ENCODE results near the gene DRD1.

The DRD1 gene

DNA sequence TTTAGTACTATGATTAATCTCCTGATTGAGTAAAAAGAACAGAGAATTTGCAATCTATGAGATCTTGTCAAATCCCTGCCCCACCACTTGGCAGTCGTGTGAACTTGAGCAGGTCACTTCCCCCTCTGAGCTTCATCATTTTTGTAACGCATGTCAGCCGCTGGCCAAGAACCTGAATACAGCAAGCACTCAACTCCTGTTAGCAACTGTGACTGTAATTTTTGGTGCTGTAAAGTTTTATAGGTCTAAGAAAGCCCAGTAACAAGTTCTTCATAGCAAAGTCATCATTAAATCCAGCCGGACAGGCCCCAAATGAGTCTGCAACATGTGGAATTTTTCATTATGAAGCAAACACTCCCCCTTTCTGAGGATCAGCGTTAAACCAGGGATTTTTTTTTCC lies 49.4 kb downstream of the DRD1 start:
- TF ChIP-seq, protein P1, sequence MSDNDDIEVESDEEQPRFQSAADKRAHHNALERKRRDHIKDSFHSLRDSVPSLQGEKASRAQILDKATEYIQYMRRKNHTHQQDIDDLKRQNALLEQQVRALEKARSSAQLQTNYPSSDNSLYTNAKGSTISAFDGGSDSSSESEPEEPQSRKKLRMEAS (IDR thresholded peaks at IDR 0.05; ENCODE audit: low read depth, low read length) = no peak
- TF ChIP-seq, protein P2, sequence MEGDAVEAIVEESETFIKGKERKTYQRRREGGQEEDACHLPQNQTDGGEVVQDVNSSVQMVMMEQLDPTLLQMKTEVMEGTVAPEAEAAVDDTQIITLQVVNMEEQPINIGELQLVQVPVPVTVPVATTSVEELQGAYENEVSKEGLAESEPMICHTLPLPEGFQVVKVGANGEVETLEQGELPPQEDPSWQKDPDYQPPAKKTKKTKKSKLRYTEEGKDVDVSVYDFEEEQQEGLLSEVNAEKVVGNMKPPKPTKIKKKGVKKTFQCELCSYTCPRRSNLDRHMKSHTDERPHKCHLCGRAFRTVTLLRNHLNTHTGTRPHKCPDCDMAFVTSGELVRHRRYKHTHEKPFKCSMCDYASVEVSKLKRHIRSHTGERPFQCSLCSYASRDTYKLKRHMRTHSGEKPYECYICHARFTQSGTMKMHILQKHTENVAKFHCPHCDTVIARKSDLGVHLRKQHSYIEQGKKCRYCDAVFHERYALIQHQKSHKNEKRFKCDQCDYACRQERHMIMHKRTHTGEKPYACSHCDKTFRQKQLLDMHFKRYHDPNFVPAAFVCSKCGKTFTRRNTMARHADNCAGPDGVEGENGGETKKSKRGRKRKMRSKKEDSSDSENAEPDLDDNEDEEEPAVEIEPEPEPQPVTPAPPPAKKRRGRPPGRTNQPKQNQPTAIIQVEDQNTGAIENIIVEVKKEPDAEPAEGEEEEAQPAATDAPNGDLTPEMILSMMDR (IDR thresholded peaks at IDR 0.05; ENCODE audit: low read depth, low read length) = no peak
- TF ChIP-seq POLR2A (IDR thresholded peaks at IDR 0.05; ENCODE audit: extremely low read depth, insufficient read length) (no peak), MYC (IDR thresholded peaks at IDR 0.05; ENCODE audit: low read depth, low read length) (no peak)
- no peak for DNase-seq (ENCODE audit: low read depth)
- no peak overlapping the region for H3K4me3 ChIP-seq (ENCODE audit: low read depth, low read length)

- TF ChIP-seq, protein P2 (IDR thresholded peaks at IDR 0.05; ENCODE audit: low read depth, low read length) = no peak
- TF ChIP-seq, protein P1 (IDR thresholded peaks at IDR 0.05; ENCODE audit: low read depth, low read length) = no peak
- TF ChIP-seq MYC (IDR thresholded peaks at IDR 0.05; ENCODE audit: low read depth, low read length) = no peak
- TF ChIP-seq POLR2A (IDR thresholded peaks at IDR 0.05; ENCODE audit: extremely low read depth, insufficient read length) = no peak
- no peak for DNase-seq (ENCODE audit: low read depth)
- no peak overlapping the region for H3K4me3 ChIP-seq (ENCODE audit: low read depth, low read length)
Measured at GRCh38 chr5:175393897-175394296, 50.1 kb downstream of the DRD1 start.

- TF ChIP-seq, protein P1 (IDR thresholded peaks at IDR 0.05; ENCODE audit: low read depth, low read length) = no peak
- TF ChIP-seq, protein P2 (IDR thresholded peaks at IDR 0.05; ENCODE audit: low read depth, low read length) = no peak
- no peak for TF ChIP-seq POLR2A (IDR thresholded peaks at IDR 0.05; ENCODE audit: extremely low read depth, insufficient read length)
- TF ChIP-seq MYC (IDR thresholded peaks at IDR 0.05; ENCODE audit: low read depth, low read length) = no peak
- H3K4me3 ChIP-seq (ENCODE audit: low read depth, low read length) = no peak overlapping the region
- no peak for DNase-seq (ENCODE audit: low read depth)
Measured at GRCh38 chr5:175392236-175392635, 51.7 kb downstream of the DRD1 start.

- DNase-seq (ENCODE audit: low read depth) = no peak
- TF ChIP-seq, protein P2 (IDR thresholded peaks at IDR 0.05; ENCODE audit: low read depth, low read length) = no peak
- H3K4me3 ChIP-seq (ENCODE audit: low read depth, low read length) = no peak overlapping the region
Measured at GRCh38 chr5:175390352-175391083, 53.5 kb downstream of the DRD1 start.

Data from NB4 (cell line).